SK-N-SH treated with all-trans-retinoic acid at 6 μM for 48 hours (cell line): ENCODE measurements around the gene EIF2S1.

Source experiments
- ATAC-seq: fragments of 200-7000 bp; cut with Tn5 transposase; 3 replicates; pipeline ENCODE4 v1.9.1; 2020; ENCODE audit warnings: mild to moderate bottlenecking, moderate library complexity
- ARNTL ChIP-seq: fragments of 450-650 bp; formaldehyde crosslinking; IDR thresholded peaks from 2 replicates; pipeline ENCODE4 v1.5.0; 2020; ENCODE audit warnings: low read depth, mild to moderate bottlenecking, moderate library complexity, borderline replicate concordance
- BACH2 ChIP-seq: fragments of 250-450 bp; sonication (Bioruptor Pico); IDR thresholded peaks from 2 replicates; pipeline ENCODE4 v1.9.0; 2021; ENCODE audit warnings: mild to moderate bottlenecking, borderline replicate concordance
- CSDC2 ChIP-seq: fragments of 250-450 bp; sonication (Bioruptor Pico); IDR thresholded peaks from 2 replicates; pipeline ENCODE4 v1.5.0; 2020; ENCODE audit warnings: mild to moderate bottlenecking, moderate library complexity
- GLIS3 ChIP-seq: fragments of 250-450 bp; sonication (Bioruptor Pico); IDR thresholded peaks from 2 replicates; pipeline ENCODE4 v1.5.0; 2020; ENCODE audit warnings: mild to moderate bottlenecking, moderate library complexity
- ISL1 ChIP-seq: fragments of 250-450 bp; sonication (Bioruptor Pico); IDR thresholded peaks from 2 replicates; pipeline ENCODE4 v2.1.2; 2022; ENCODE audit warnings: mild to moderate bottlenecking, moderate library complexity
- PPARA ChIP-seq: fragments of 250-450 bp; sonication (Bioruptor Pico); IDR thresholded peaks from 2 replicates; pipeline ENCODE4 v1.5.0; 2020; ENCODE audit warnings: mild to moderate bottlenecking, borderline replicate concordance
- RARB ChIP-seq: fragments of 250-450 bp; sonication (Bioruptor Pico); IDR thresholded peaks from 2 replicates; pipeline ENCODE4 v1.8.0; 2021; ENCODE audit warnings: mild to moderate bottlenecking, moderate library complexity
- TCF4 ChIP-seq: fragments of 250-450 bp; sonication (Bioruptor Pico); IDR thresholded peaks from 2 replicates; pipeline ENCODE4 v1.8.0; 2021; ENCODE audit warnings: mild to moderate bottlenecking, moderate library complexity, borderline replicate concordance
- TOX ChIP-seq: fragments of 250-450 bp; sonication (Bioruptor Pico); IDR thresholded peaks from 2 replicates; pipeline ENCODE4 v1.8.0; 2021; ENCODE audit warnings: mild to moderate bottlenecking, moderate library complexity, borderline replicate concordance
- ZC3H10 ChIP-seq: fragments of 250-450 bp; sonication (Bioruptor Pico); IDR thresholded peaks from 2 replicates; pipeline ENCODE4 v1.5.1; 2021; ENCODE audit warnings: mild to moderate bottlenecking, moderate library complexity
- ZFP3 ChIP-seq: fragments of 250-450 bp; sonication (Bioruptor Pico); IDR thresholded peaks from 2 replicates; pipeline ENCODE4 v1.5.0; 2020; ENCODE audit warnings: mild to moderate bottlenecking, moderate library complexity
- ZFP30 ChIP-seq: fragments of 450-650 bp; formaldehyde crosslinking; IDR thresholded peaks from 2 replicates; pipeline ENCODE4 v1.5.0; 2022; ENCODE audit warnings: mild to moderate bottlenecking, moderate library complexity
- ZNF8 ChIP-seq: fragments of 450-650 bp; formaldehyde crosslinking; IDR thresholded peaks from 2 replicates; pipeline ENCODE4 v1.5.0; 2020; ENCODE audit warnings: mild to moderate bottlenecking, moderate library complexity
- TF ChIP-seq, protein P1 (sequence below): fragments of 250-450 bp; sonication (Bioruptor Pico); IDR thresholded peaks from 2 replicates; pipeline ENCODE4 v1.8.0; 2021; ENCODE audit warnings: low read depth, mild to moderate bottlenecking, moderate library complexity, borderline replicate concordance
- TF ChIP-seq, protein P2 (sequence below): fragments of 250-450 bp; sonication (Bioruptor Pico); IDR thresholded peaks from 2 replicates; pipeline ENCODE4 v1.5.0; 2020; ENCODE audit warnings: mild to moderate bottlenecking, moderate library complexity
- TF ChIP-seq, protein P3 (sequence below): fragments of 250-450 bp; sonication (Bioruptor Pico); IDR thresholded peaks from 2 replicates; pipeline ENCODE4 v1.5.1; 2020; ENCODE audit warnings: low read depth, mild to moderate bottlenecking, moderate library complexity
- TF ChIP-seq, protein P4 (sequence below): fragments of 250-450 bp; sonication (Bioruptor Pico); IDR thresholded peaks from 2 replicates; pipeline ENCODE4 v1.5.1; 2021; ENCODE audit warnings: mild to moderate bottlenecking, moderate library complexity
- TF ChIP-seq, protein P5 (sequence below): fragments of 250-450 bp; sonication (Bioruptor Pico); IDR thresholded peaks from 2 replicates; pipeline ENCODE4 v1.8.0; 2020; ENCODE audit warnings: mild to moderate bottlenecking, moderate library complexity, borderline replicate concordance

The EIF2S1 gene

DNA sequence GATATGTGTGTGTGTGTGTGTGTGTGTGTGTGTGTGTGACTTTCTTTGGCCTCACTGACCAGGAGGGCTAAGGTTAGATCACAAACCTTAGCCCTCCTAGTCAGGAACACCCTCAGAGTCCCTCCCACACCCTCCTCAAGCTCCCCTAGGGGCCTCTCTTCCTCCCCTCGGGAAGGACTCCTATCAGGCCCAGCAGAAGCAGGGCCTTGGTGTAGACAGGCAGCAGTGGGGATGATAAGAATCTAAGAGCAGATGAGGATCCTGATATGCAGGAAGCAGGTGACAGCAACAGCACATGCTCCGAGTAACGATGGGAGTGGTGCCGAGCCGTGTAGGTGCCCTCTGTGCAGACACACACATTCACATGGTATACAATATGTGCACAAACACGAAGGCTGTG lies 31.1 kb downstream of the EIF2S1 start:
- no peak for ATAC-seq
- TF ChIP-seq ZNF8 (CRISPR knock-in tag) (no peak), ARNTL (CRISPR knock-in tag) (no peak), ZC3H10 (no peak), ISL1 (CRISPR knock-in tag) (no peak), TCF4 (CRISPR knock-in tag) (no peak), BACH2 (no peak), ZFP30 (CRISPR knock-in tag) (no peak), RARB (CRISPR knock-in tag) (no peak), CSDC2 (CRISPR knock-in tag) (no peak), GLIS3 (CRISPR knock-in tag) (no peak), TOX (no peak), ZFP3 (CRISPR knock-in tag) (no peak)
- TF ChIP-seq, protein P1, sequence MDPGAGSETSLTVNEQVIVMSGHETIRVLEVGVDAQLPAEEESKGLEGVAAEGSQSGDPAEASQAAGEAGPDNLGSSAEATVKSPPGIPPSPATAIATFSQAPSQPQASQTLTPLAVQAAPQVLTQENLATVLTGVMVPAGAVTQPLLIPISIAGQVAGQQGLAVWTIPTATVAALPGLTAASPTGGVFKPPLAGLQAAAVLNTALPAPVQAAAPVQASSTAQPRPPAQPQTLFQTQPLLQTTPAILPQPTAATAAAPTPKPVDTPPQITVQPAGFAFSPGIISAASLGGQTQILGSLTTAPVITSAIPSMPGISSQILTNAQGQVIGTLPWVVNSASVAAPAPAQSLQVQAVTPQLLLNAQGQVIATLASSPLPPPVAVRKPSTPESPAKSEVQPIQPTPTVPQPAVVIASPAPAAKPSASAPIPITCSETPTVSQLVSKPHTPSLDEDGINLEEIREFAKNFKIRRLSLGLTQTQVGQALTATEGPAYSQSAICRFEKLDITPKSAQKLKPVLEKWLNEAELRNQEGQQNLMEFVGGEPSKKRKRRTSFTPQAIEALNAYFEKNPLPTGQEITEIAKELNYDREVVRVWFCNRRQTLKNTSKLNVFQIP, result no peak
- TF ChIP-seq, protein P2, sequence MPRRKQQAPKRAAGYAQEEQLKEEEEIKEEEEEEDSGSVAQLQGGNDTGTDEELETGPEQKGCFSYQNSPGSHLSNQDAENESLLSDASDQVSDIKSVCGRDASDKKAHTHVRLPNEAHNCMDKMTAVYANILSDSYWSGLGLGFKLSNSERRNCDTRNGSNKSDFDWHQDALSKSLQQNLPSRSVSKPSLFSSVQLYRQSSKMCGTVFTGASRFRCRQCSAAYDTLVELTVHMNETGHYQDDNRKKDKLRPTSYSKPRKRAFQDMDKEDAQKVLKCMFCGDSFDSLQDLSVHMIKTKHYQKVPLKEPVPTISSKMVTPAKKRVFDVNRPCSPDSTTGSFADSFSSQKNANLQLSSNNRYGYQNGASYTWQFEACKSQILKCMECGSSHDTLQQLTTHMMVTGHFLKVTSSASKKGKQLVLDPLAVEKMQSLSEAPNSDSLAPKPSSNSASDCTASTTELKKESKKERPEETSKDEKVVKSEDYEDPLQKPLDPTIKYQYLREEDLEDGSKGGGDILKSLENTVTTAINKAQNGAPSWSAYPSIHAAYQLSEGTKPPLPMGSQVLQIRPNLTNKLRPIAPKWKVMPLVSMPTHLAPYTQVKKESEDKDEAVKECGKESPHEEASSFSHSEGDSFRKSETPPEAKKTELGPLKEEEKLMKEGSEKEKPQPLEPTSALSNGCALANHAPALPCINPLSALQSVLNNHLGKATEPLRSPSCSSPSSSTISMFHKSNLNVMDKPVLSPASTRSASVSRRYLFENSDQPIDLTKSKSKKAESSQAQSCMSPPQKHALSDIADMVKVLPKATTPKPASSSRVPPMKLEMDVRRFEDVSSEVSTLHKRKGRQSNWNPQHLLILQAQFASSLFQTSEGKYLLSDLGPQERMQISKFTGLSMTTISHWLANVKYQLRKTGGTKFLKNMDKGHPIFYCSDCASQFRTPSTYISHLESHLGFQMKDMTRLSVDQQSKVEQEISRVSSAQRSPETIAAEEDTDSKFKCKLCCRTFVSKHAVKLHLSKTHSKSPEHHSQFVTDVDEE, result no peak
- TF ChIP-seq, protein P3, sequence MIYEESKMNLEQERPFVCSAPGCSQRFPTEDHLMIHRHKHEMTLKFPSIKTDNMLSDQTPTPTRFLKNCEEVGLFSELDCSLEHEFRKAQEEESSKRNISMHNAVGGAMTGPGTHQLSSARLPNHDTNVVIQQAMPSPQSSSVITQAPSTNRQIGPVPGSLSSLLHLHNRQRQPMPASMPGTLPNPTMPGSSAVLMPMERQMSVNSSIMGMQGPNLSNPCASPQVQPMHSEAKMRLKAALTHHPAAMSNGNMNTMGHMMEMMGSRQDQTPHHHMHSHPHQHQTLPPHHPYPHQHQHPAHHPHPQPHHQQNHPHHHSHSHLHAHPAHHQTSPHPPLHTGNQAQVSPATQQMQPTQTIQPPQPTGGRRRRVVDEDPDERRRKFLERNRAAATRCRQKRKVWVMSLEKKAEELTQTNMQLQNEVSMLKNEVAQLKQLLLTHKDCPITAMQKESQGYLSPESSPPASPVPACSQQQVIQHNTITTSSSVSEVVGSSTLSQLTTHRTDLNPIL (CRISPR knock-in tag), result no peak
- TF ChIP-seq, protein P4, sequence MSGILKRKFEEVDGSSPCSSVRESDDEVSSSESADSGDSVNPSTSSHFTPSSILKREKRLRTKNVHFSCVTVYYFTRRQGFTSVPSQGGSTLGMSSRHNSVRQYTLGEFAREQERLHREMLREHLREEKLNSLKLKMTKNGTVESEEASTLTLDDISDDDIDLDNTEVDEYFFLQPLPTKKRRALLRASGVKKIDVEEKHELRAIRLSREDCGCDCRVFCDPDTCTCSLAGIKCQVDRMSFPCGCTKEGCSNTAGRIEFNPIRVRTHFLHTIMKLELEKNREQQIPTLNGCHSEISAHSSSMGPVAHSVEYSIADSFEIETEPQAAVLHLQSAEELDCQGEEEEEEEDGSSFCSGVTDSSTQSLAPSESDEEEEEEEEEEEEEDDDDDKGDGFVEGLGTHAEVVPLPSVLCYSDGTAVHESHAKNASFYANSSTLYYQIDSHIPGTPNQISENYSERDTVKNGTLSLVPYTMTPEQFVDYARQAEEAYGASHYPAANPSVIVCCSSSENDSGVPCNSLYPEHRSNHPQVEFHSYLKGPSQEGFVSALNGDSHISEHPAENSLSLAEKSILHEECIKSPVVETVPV, result no peak

DNA sequence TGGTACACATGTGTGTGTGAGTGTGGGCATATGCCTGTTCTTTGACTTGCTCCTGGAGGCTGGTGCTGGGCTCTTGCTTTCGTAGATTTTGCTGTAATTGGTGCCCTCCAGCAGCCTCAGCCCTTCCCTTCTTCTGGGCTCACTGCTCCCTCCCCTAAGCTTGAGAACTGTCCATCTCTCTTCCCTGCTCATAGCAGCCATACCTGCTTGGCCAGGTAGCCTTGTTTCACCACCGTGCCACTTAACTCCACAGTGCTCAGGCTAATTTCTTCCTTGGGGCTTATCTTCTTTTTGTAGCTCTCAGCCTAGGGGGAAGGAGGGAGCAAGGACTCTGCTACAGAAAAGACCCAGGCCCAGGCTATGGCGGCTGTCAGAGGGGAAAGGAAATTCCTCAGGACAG lies 32.0 kb downstream of the EIF2S1 start:
- TF ChIP-seq BACH2, result no peak
- no peak for TF ChIP-seq PPARA (CRISPR knock-in tag)
- no peak for TF ChIP-seq ARNTL (CRISPR knock-in tag)
- TF ChIP-seq CSDC2 (CRISPR knock-in tag), result no peak
- ATAC-seq, result no peak

DNA sequence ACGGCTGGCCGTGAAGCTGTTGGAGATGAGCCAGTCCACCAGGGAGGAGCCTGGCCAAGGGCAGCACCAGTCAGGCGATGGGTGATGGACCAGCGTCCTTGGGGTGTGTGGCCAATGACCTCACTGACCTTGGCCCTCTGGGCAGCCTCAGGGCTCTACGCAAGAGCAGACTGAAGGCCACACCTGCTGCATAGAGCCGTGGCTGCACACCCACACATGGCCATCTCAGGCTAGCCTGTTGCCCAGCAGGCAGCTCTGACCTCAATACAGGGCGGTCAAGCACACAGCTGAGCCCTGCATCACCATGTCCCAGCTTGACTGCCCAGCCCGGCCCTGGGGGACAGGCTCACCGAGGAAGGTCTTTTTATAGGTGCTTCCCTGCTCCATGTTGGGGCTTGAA lies 32.7 kb downstream of the EIF2S1 start:
- ATAC-seq, result no peak
- TF ChIP-seq ZC3H10, result no peak
- no peak for TF ChIP-seq ZFP30 (CRISPR knock-in tag)
- no peak for TF ChIP-seq ISL1 (CRISPR knock-in tag)
- TF ChIP-seq BACH2, result no peak
- TF ChIP-seq, protein P2, result no peak
- TF ChIP-seq CSDC2 (CRISPR knock-in tag), result no peak
- no peak for TF ChIP-seq ARNTL (CRISPR knock-in tag)
- TF ChIP-seq ZFP3 (CRISPR knock-in tag), result no peak
- TF ChIP-seq, protein P5, sequence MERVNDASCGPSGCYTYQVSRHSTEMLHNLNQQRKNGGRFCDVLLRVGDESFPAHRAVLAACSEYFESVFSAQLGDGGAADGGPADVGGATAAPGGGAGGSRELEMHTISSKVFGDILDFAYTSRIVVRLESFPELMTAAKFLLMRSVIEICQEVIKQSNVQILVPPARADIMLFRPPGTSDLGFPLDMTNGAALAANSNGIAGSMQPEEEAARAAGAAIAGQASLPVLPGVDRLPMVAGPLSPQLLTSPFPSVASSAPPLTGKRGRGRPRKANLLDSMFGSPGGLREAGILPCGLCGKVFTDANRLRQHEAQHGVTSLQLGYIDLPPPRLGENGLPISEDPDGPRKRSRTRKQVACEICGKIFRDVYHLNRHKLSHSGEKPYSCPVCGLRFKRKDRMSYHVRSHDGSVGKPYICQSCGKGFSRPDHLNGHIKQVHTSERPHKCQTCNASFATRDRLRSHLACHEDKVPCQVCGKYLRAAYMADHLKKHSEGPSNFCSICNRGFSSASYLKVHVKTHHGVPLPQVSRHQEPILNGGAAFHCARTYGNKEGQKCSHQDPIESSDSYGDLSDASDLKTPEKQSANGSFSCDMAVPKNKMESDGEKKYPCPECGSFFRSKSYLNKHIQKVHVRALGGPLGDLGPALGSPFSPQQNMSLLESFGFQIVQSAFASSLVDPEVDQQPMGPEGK (CRISPR knock-in tag), result no peak
- TF ChIP-seq, all 23 proteins: peak for 0
